ENCODE data around the gene RAB30. TPM values are rescaled to one million over a fixed set of nuclear protein-coding genes. Genes with fewer than 3 reads are reported as not detected.

The RAB30 gene
- total and polyA plus RNA-seq, 9 of the 15 experiments (the other 6 are each of a cell fraction or from before 2014, with no cell fraction given), result 0.29 to 1.3 (median 1.0) TPM

DNA sequence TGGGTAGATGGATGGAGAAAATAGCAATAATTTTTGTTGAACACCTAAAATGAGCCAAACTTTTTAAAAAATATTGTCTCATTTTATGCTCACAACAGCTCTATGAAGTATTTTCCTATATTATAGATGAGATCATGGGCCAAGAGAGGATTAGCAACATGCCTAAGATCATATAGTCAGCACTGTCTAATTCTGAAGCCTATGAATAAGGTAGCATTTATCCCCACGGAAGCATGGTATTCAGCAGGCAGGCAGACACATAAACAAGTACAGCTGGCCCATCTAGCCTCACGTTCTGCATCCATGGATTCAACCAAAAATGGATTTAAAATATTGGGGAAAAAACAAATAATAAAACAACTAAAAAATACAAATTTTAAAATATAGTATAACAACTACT is 21.9 kb upstream of the RAB30 start:
- Histone ChIP-seq H3K4me1 (replicated peaks in 1 of 2; ENCODE audit: control insufficient read depth in 2 of 2, insufficient read depth in 2 of 2, low read length in 2 of 2) (peaks cover 6 to 11% of the 10 kb centered on the region in 2 experiments; a peak in 3 of 5 replicates), H3K9me3 (replicated peaks; ENCODE audit: control insufficient read depth, insufficient read depth, low read depth, low read length) (no peaks in the 10 kb centered on the region), H3K4me2 (ENCODE audit: insufficient read depth, low read length) (no peak overlapping the region), H3K36me3 (ENCODE audit: control insufficient read depth, insufficient read depth, low read length) (no peaks in the 10 kb centered on the region), H2AFZ (ENCODE audit: low read depth, low read length) (no peak overlapping the region), H3K27ac (ENCODE audit: extremely low read depth, low read depth, low read length) (no peak overlapping the region), H3K9ac (ENCODE audit: insufficient read depth in 1 of 2, low read depth in 2 of 2, low read length in 2 of 2) (no peak overlapping the region), H4K20me1 (replicated peaks; ENCODE audit: control insufficient read depth, insufficient read depth, low read length) (no peaks in the 10 kb centered on the region), H3K27me3 (ENCODE audit: control insufficient read depth in 2 of 2, insufficient read depth in 2 of 2, low read length in 2 of 2) (no peaks in the 10 kb centered on the region), H3K4me3 (no peak overlapping the region), H3K9me1 (ENCODE audit: control insufficient read depth, insufficient read depth, low read length) (no peaks in the 10 kb centered on the region), H3K79me2 (ENCODE audit: control insufficient read depth, insufficient read depth, low read length) (no peaks in the 10 kb centered on the region)
- in situ Hi-C loops (cut with MboI) (loop anchor here (25.0 kb wide), 1 partner anchor 719 kb away; no protein-coding TSS in a partner anchor), intact Hi-C loops (cut with micrococcal nuclease) (no loop called here)
- no peak for DNase-seq (ENCODE audit: extremely low read depth in 1 of 4, low spot score in 3 of 4)
- ChIA-PET POLR2A (interaction anchor here (1.0 to 2.2 kb wide), 4 partner anchors 10 to 21 kb away, joined by 3 to 7 read pairs (median 4); no protein-coding TSS in a partner anchor), CTCF (ENCODE audit: low intra/inter-chr PET ratio) (no interaction called here)
- ATAC-seq, result no peak
- no peak for FAIRE-seq
- BruUV-seq (replicated peaks), result no TSS peak
- WGBS (ENCODE audit: insufficient coverage, low coverage, missing lambda C conversion rate), result 30% methylated on average over 2 of the region's 2 CpGs
- TF ChIP-seq BHLHE40 (IDR thresholded peaks at IDR 0.05; ENCODE audit: low read length) (no peak), ZNF444 (CRISPR knock-in tag; IDR thresholded peaks at IDR 0.05) (no peak), MAZ (CRISPR knock-in tag; conservative IDR thresholded peaks at IDR 0.05 in 1 of 2, IDR thresholded peaks at IDR 0.05 in 1 of 2) (no peak), CBX3 (IDR thresholded peaks at IDR 0.05; ENCODE audit: borderline replicate concordance in 1 of 2, low read length in 2 of 2) (no peak), SMAD1 (IDR thresholded peaks at IDR 0.05; ENCODE audit: low read depth, low read length, partially characterized antibody) (no peak), SRSF7 (optimal IDR thresholded peaks at IDR 0.05; ENCODE audit: low read depth, low read length) (no peak), SMARCB1 (IDR thresholded peaks at IDR 0.05; ENCODE audit: insufficient read length, low read depth) (no peak)
- TF ChIP-seq, protein P1, sequence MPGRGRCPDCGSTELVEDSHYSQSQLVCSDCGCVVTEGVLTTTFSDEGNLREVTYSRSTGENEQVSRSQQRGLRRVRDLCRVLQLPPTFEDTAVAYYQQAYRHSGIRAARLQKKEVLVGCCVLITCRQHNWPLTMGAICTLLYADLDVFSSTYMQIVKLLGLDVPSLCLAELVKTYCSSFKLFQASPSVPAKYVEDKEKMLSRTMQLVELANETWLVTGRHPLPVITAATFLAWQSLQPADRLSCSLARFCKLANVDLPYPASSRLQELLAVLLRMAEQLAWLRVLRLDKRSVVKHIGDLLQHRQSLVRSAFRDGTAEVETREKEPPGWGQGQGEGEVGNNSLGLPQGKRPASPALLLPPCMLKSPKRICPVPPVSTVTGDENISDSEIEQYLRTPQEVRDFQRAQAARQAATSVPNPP (IDR thresholded peaks at IDR 0.05; ENCODE audit: borderline replicate concordance, insufficient read depth, insufficient read length), result no peak
- TF ChIP-seq, protein P2, sequence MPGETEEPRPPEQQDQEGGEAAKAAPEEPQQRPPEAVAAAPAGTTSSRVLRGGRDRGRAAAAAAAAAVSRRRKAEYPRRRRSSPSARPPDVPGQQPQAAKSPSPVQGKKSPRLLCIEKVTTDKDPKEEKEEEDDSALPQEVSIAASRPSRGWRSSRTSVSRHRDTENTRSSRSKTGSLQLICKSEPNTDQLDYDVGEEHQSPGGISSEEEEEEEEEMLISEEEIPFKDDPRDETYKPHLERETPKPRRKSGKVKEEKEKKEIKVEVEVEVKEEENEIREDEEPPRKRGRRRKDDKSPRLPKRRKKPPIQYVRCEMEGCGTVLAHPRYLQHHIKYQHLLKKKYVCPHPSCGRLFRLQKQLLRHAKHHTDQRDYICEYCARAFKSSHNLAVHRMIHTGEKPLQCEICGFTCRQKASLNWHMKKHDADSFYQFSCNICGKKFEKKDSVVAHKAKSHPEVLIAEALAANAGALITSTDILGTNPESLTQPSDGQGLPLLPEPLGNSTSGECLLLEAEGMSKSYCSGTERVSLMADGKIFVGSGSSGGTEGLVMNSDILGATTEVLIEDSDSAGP (CRISPR knock-in tag; IDR thresholded peaks at IDR 0.05), result no peak
- TF ChIP-seq, protein P3, sequence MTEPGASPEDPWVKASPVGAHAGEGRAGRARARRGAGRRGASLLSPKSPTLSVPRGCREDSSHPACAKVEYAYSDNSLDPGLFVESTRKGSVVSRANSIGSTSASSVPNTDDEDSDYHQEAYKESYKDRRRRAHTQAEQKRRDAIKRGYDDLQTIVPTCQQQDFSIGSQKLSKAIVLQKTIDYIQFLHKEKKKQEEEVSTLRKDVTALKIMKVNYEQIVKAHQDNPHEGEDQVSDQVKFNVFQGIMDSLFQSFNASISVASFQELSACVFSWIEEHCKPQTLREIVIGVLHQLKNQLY (CRISPR knock-in tag; conservative IDR thresholded peaks at IDR 0.05), result no peak
- TF ChIP-seq, protein P4, sequence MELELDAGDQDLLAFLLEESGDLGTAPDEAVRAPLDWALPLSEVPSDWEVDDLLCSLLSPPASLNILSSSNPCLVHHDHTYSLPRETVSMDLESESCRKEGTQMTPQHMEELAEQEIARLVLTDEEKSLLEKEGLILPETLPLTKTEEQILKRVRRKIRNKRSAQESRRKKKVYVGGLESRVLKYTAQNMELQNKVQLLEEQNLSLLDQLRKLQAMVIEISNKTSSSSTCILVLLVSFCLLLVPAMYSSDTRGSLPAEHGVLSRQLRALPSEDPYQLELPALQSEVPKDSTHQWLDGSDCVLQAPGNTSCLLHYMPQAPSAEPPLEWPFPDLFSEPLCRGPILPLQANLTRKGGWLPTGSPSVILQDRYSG (tag; conservative IDR thresholded peaks at IDR 0.05; ENCODE audit: low read depth), result no peak
